ENCODE data around the gene CACNA2D3.

- TF ChIP-seq CTCF (IDR thresholded peaks at IDR 0.05) (no peak), POLR2AphosphoS5 (IDR thresholded peaks at IDR 0.05) (no peak)
These were observed 15.0 kb downstream of the CACNA2D3 start for GRCh38 chr3:54137311-54137710.

Data from transverse colon (tissue), 4 donors.